ENCODE measurements around the gene MRPL27.

GRCh38 chr17:50360486-50361115 is 12.4 kb downstream of the MRPL27 start:
- TF ChIP-seq, protein P1, sequence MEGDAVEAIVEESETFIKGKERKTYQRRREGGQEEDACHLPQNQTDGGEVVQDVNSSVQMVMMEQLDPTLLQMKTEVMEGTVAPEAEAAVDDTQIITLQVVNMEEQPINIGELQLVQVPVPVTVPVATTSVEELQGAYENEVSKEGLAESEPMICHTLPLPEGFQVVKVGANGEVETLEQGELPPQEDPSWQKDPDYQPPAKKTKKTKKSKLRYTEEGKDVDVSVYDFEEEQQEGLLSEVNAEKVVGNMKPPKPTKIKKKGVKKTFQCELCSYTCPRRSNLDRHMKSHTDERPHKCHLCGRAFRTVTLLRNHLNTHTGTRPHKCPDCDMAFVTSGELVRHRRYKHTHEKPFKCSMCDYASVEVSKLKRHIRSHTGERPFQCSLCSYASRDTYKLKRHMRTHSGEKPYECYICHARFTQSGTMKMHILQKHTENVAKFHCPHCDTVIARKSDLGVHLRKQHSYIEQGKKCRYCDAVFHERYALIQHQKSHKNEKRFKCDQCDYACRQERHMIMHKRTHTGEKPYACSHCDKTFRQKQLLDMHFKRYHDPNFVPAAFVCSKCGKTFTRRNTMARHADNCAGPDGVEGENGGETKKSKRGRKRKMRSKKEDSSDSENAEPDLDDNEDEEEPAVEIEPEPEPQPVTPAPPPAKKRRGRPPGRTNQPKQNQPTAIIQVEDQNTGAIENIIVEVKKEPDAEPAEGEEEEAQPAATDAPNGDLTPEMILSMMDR (IDR thresholded peaks at IDR 0.05) = no peak
- TF ChIP-seq POLR2A (IDR thresholded peaks at IDR 0.05) = no peak

Data from upper lobe of left lung (tissue), 4 donors.